HepG2 (cell line): Measurements from ENCODE around the gene C16orf87. TPM values are rescaled to one million over a fixed set of nuclear protein-coding genes. Genes with fewer than 3 reads are reported as not detected.
A peak's percentile ranks its signal among the peaks of the same experiment; 100 is the strongest.

Source experiments
- ATF7-NPFF ChIP-seq: sonication (generic); formaldehyde crosslinking; IDR thresholded peaks from 2 replicates; pipeline ENCODE4 v1.8.1; 2023; ENCODE audit warnings: mild to moderate bottlenecking, low read depth, missing genetic modification reagents, moderate library complexity
- CAMTA2 ChIP-seq: sonication (generic); formaldehyde crosslinking; IDR thresholded peaks from 2 replicates; pipeline ENCODE4 v1.4.0; 2020; ENCODE audit warnings: mild to moderate bottlenecking, missing genetic modification reagents, borderline replicate concordance
- EED ChIP-seq: sonication (generic); formaldehyde crosslinking; IDR thresholded peaks from 2 replicates; pipeline ENCODE4 v1.5.0; 2020; ENCODE audit warnings: mild to moderate bottlenecking, missing genetic modification reagents
- HDAC1 ChIP-seq: sonication (generic); formaldehyde crosslinking; IDR thresholded peaks from 2 replicates; pipeline ENCODE4 v1.5.1; 2020; ENCODE audit warnings: mild to moderate bottlenecking, missing genetic modification reagents
- MEIS2 ChIP-seq: sonication (generic); formaldehyde crosslinking; IDR thresholded peaks from 2 replicates; pipeline ENCODE4 v1.9.0; 2021; ENCODE audit warnings: mild to moderate bottlenecking, missing genetic modification reagents
- MIER3 ChIP-seq: IDR thresholded peaks from 2 replicates; pipeline ENCODE4 v1.6.1; 2016; ENCODE audit warnings: missing compliant biosample characterization, borderline replicate concordance
- RBAK ChIP-seq: sonication (generic); formaldehyde crosslinking; IDR thresholded peaks from 2 replicates; pipeline ENCODE4 v1.5.1; 2020; ENCODE audit warnings: mild to moderate bottlenecking, missing genetic modification reagents
- SIX4 ChIP-seq: sonication (generic); formaldehyde crosslinking; IDR thresholded peaks from 2 replicates; pipeline ENCODE4 v1.4.0; 2020; ENCODE audit warnings: missing genetic modification reagents
- SMYD3 ChIP-seq: sonication (generic); formaldehyde crosslinking; IDR thresholded peaks from 2 replicates; pipeline ENCODE4 v1.8.1; 2023; ENCODE audit warnings: mild to moderate bottlenecking, missing genetic modification reagents
- ZBTB20 ChIP-seq: sonication (generic); formaldehyde crosslinking; IDR thresholded peaks from 2 replicates; pipeline ENCODE4 v1.8.1; 2023; ENCODE audit warnings: missing genetic modification reagents, low read depth, mild to moderate bottlenecking, borderline replicate concordance
- ZBTB7B ChIP-seq: sonication (generic); formaldehyde crosslinking; IDR thresholded peaks from 2 replicates; pipeline ENCODE4 v1.4.0; 2020; ENCODE audit warnings: missing genetic modification reagents
- ZKSCAN1 ChIP-seq: fragments of 150-350 bp; IDR thresholded peaks from 2 replicates; pipeline ENCODE4 v1.6.1; 2014; ENCODE audit warnings: low read length
- ZMYM3 ChIP-seq: sonication (generic); formaldehyde crosslinking; IDR thresholded peaks from 2 replicates; pipeline ENCODE4 v1.5.1; 2020; ENCODE audit warnings: mild to moderate bottlenecking, missing genetic modification reagents
- ZNF205 ChIP-seq: IDR thresholded peaks from 2 replicates; pipeline ENCODE4 v1.6.1; 2018; ENCODE audit warnings: missing biosample characterization, missing genetic modification reagents
- ZNF746 ChIP-seq: sonication (generic); formaldehyde crosslinking; IDR thresholded peaks from 2 replicates; pipeline ENCODE4 v1.8.0; 2022; ENCODE audit warnings: mild to moderate bottlenecking, missing genetic modification reagents
- ZNF768 ChIP-seq: sonication (generic); formaldehyde crosslinking; IDR thresholded peaks from 2 replicates; pipeline ENCODE4 v1.4.0; 2020; ENCODE audit warnings: missing genetic modification reagents
- ZNF780A ChIP-seq: sonication (generic); formaldehyde crosslinking; IDR thresholded peaks from 2 replicates; pipeline ENCODE4 v1.8.0; 2022; ENCODE audit warnings: mild to moderate bottlenecking, missing genetic modification reagents, moderate library complexity
- polyA plus RNA-seq, 8 experiments: library from polyadenylated mRNA; depleted of rRNA in 3 of 8; stranded (reverse) in 7 of 8; unstranded in 1 of 8; fragments of >200 nt; fragmentation: Illumina TruSeq in 4 of 8; extraction: Trizol in 4 of 8; gene quantifications; 2 replicates each; pipeline versions ENCODE4 v1.2.1 to v1.2.3, GENCODE V29; 2011 to 2016; ENCODE audit warnings: low read depth in 4 of 8, missing spikeins in 1 of 8, mixed read lengths in 1 of 8; ENCODE audit not compliant: insufficient read depth in 1 of 8
- total RNA-seq, 5 experiments: library from RNA; depleted of rRNA; stranded (reverse); fragments of >200 nt; fragmentation: Illumina TruSeq; extraction: Trizol; gene quantifications; 2 replicates each; pipeline ENCODE4 v1.2.3, GENCODE V29; 2016; ENCODE audit warnings: low read depth in 1 of 5
- TF ChIP-seq, protein P1 (sequence below): sonication (generic); formaldehyde crosslinking; IDR thresholded peaks from 2 replicates; pipeline ENCODE4 v1.4.0; 2020; ENCODE audit warnings: missing genetic modification reagents
- TF ChIP-seq, protein P2 (sequence below): IDR thresholded peaks from 2 replicates; pipeline ENCODE4 v1.6.1; 2016; ENCODE audit warnings: missing biosample characterization, missing genetic modification reagents, low read depth
- TF ChIP-seq, protein P3 (sequence below): sonication (generic); formaldehyde crosslinking; IDR thresholded peaks from 2 replicates; pipeline ENCODE4 v1.4.0; 2020; ENCODE audit warnings: mild to moderate bottlenecking, missing genetic modification reagents

C16orf87 gene
- total and polyA plus RNA-seq, 2 of the 13 experiments (the other 11 are each of a cell fraction or from before 2014, with no cell fraction given) = 8.6 to 19.5 TPM

DNA sequence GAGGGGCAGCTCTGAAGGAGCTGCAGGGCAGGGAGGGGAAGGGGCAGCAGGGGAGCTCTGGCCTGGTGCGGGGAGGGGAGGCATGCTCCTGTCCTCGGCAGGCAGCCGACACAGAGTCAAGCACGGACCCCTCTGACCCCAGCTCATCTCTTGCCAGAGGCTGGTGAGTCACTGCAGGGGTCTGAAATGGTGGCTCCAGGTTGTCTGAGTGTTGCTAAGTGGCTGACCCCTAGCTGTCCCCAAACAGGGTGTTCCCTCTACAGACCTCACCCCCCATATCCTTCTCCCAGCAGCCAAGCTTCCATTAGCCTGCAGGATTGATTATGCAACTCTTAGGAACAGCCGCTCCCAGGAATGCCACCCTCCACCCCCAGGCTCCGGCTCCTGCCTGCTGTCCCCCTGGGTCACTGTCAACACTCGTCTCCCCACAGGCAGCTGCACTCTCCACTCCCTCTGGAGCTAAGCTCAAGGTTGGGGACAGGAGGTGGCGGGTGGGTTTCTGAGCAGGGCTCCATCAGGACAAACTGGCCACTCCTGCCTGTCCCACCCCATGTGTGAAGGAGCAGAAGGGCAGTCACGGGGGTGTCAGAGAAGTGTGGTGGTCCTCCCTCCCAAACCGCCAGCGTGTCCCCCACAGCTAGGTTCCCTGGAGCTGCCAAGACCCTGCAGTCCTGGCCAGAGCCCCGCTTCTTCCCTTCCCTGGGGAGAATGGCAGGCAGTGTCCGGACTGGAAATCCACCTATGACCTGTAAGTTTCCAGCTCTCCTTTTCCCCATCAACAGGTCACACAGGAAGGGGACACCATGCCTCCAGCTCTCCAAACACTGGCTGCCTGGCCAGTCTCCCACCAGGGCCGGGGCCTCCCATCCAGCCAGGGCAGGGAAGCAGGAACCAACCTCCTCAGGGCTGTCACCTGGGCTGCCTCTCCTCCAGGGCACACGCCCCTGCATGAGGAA, 83.9 kb downstream of the C16orf87 start (continued):
- TF ChIP-seq, protein P1, sequence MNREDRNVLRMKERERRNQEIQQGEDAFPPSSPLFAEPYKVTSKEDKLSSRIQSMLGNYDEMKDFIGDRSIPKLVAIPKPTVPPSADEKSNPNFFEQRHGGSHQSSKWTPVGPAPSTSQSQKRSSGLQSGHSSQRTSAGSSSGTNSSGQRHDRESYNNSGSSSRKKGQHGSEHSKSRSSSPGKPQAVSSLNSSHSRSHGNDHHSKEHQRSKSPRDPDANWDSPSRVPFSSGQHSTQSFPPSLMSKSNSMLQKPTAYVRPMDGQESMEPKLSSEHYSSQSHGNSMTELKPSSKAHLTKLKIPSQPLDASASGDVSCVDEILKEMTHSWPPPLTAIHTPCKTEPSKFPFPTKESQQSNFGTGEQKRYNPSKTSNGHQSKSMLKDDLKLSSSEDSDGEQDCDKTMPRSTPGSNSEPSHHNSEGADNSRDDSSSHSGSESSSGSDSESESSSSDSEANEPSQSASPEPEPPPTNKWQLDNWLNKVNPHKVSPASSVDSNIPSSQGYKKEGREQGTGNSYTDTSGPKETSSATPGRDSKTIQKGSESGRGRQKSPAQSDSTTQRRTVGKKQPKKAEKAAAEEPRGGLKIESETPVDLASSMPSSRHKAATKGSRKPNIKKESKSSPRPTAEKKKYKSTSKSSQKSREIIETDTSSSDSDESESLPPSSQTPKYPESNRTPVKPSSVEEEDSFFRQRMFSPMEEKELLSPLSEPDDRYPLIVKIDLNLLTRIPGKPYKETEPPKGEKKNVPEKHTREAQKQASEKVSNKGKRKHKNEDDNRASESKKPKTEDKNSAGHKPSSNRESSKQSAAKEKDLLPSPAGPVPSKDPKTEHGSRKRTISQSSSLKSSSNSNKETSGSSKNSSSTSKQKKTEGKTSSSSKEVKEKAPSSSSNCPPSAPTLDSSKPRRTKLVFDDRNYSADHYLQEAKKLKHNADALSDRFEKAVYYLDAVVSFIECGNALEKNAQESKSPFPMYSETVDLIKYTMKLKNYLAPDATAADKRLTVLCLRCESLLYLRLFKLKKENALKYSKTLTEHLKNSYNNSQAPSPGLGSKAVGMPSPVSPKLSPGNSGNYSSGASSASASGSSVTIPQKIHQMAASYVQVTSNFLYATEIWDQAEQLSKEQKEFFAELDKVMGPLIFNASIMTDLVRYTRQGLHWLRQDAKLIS (CRISPR knock-in tag) = no peak
- no peak for TF ChIP-seq CAMTA2 (CRISPR knock-in tag)
- no peak for TF ChIP-seq ZNF768
- TF ChIP-seq ZKSCAN1 = no peak
- TF ChIP-seq ZBTB7B (CRISPR knock-in tag) = no peak
- TF ChIP-seq EED (CRISPR knock-in tag) = 0 out of 2 replicates have a peak, but pooled peaks have one; percentile 67
- TF ChIP-seq, protein P2, sequence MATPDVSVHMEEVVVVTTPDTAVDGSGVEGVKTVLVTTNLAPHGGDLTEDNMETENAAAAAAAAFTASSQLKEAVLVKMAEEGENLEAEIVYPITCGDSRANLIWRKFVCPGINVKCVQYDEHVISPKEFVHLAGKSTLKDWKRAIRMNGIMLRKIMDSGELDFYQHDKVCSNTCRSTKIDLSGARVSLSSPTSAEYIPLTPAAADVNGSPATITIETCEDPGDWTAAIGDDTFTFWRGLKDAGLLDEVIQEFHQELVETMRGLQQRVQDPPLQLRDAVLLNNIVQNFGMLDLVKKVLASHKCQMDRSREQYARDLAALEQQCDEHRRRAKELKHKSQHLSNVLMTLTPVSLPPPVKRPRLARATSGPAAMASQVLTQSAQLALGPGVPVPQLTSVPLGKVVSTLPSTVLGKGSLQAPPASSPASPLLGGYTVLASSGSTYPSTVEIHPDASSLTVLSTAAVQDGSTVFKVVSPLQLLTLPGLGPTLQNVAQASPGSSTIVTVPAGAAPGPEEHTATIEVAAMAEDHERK (CRISPR knock-in tag) = no peak
- no peak for TF ChIP-seq ZNF205 (CRISPR knock-in tag)
- no peak for TF ChIP-seq SMYD3 (CRISPR knock-in tag)
- no peak for TF ChIP-seq ZNF746
- TF ChIP-seq ZBTB20 (CRISPR knock-in tag) = 0 out of 2 replicates have a peak, but pooled peaks have one; percentile 45
- no peak for TF ChIP-seq ATF7-NPFF (CRISPR knock-in tag)
- TF ChIP-seq, protein P3, sequence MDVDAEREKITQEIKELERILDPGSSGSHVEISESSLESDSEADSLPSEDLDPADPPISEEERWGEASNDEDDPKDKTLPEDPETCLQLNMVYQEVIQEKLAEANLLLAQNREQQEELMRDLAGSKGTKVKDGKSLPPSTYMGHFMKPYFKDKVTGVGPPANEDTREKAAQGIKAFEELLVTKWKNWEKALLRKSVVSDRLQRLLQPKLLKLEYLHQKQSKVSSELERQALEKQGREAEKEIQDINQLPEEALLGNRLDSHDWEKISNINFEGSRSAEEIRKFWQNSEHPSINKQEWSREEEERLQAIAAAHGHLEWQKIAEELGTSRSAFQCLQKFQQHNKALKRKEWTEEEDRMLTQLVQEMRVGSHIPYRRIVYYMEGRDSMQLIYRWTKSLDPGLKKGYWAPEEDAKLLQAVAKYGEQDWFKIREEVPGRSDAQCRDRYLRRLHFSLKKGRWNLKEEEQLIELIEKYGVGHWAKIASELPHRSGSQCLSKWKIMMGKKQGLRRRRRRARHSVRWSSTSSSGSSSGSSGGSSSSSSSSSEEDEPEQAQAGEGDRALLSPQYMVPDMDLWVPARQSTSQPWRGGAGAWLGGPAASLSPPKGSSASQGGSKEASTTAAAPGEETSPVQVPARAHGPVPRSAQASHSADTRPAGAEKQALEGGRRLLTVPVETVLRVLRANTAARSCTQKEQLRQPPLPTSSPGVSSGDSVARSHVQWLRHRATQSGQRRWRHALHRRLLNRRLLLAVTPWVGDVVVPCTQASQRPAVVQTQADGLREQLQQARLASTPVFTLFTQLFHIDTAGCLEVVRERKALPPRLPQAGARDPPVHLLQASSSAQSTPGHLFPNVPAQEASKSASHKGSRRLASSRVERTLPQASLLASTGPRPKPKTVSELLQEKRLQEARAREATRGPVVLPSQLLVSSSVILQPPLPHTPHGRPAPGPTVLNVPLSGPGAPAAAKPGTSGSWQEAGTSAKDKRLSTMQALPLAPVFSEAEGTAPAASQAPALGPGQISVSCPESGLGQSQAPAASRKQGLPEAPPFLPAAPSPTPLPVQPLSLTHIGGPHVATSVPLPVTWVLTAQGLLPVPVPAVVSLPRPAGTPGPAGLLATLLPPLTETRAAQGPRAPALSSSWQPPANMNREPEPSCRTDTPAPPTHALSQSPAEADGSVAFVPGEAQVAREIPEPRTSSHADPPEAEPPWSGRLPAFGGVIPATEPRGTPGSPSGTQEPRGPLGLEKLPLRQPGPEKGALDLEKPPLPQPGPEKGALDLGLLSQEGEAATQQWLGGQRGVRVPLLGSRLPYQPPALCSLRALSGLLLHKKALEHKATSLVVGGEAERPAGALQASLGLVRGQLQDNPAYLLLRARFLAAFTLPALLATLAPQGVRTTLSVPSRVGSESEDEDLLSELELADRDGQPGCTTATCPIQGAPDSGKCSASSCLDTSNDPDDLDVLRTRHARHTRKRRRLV = no peak
- 0 out of 2 replicates have a peak, but pooled peaks have one; percentile 22 for TF ChIP-seq MEIS2
- no peak for TF ChIP-seq SIX4
- no peak for TF ChIP-seq MIER3 (CRISPR knock-in tag)
- TF ChIP-seq RBAK (CRISPR knock-in tag) = no peak
- TF ChIP-seq ZNF780A (CRISPR knock-in tag) = no peak
- TF ChIP-seq HDAC1 (CRISPR knock-in tag) = peak; percentile 37; the same call in 1 of the 2 replicates
- TF ChIP-seq ZMYM3 (CRISPR knock-in tag) = peak; percentile 68
